Endothelial cell of umbilical vein (primary cell): ENCODE results near the gene UBE2F. TPM values are rescaled to one million over a fixed set of nuclear protein-coding genes. Genes with fewer than 3 reads are reported as not detected.

ENCODE experiments used
- BruUV-seq: library from RNA; stranded (reverse); fragments of 400-500 nt; replicated peaks from 2 replicates; lab custom pipeline; 2021; lab: Mats Ljungman, UMichigan
- CTCF ChIA-PET: fragments of 300-600, 350-600 bp; sonication (Branson Sonifier 250); formaldehyde crosslinking; loops from one replicate; lab custom pipeline; 2021; ENCODE audit warnings: antibody characterized with exemption, inconsistent platforms; lab: Charles Lee
- POLR2A ChIA-PET: fragments of 300-600, 350-600 bp; sonication (Branson Sonifier 250); formaldehyde crosslinking; loops from one replicate; lab custom pipeline; 2021; ENCODE audit warnings: antibody characterized with exemption, inconsistent platforms; lab: Charles Lee
- DNase-seq: peaks from one replicate; pipeline ENCODE4 v3.0.0-alpha.2; 2011; ENCODE audit warnings: low read depth, low spot score
- FAIRE-seq: peaks from 2 replicates; lab custom pipeline; 2011; peaks lifted over from hg19 to GRCh38; lab: Jason Lieb, UNC
- H2AFZ ChIP-seq: 2 replicates; pipeline ENCODE4 v1.6.0; 2012; ENCODE audit warnings: low read depth, low read length, control low read depth, inconsistent platforms
- H3K27ac ChIP-seq: 2 replicates; pipeline ENCODE4 v1.5.1; 2011; ENCODE audit warnings: low read depth, mild to moderate bottlenecking, control low read depth, low read length, moderate library complexity; ENCODE audit not compliant: insufficient read depth
- H3K27me3 ChIP-seq, 2 experiments: 2 replicates each; pipeline versions ENCODE4 v1.6.0 to v1.6.1; 2011; ENCODE audit warnings: low read length in 2 of 2, mixed read lengths in 1 of 2; ENCODE audit not compliant: control insufficient read depth in 2 of 2, insufficient read depth in 2 of 2
- H3K36me3 ChIP-seq, 2 experiments: 2 replicates in 1 of 2; 3 replicates in 1 of 2; pipeline ENCODE4 v1.5.1; 2011; ENCODE audit warnings: low read length in 2 of 2, mild to moderate bottlenecking in 1 of 2, moderate library complexity in 1 of 2; ENCODE audit not compliant: control insufficient read depth in 2 of 2, insufficient read depth in 2 of 2; ENCODE audit errors: extremely low read depth in 1 of 2
- H3K4me1 ChIP-seq: 3 replicates; pipeline ENCODE4 v1.5.1; 2011; ENCODE audit warnings: mild to moderate bottlenecking, low read length; ENCODE audit not compliant: control insufficient read depth, insufficient read depth; ENCODE audit errors: extremely low read depth
- H3K4me2 ChIP-seq: 2 replicates; pipeline ENCODE4 v1.6.1; 2011; ENCODE audit warnings: low read length, control low read depth, mixed read lengths; ENCODE audit not compliant: insufficient read depth
- H3K4me3 ChIP-seq, 3 experiments: fragments of 200-600 bp in 1 of 3; sonication (generic), shearing (Covaris generic) in 1 of 3; replicated peaks in 1 of 3; 2 replicates each; pipeline ENCODE4 v1.5.1; 2011 to 2016; ENCODE audit warnings: control low read depth in 3 of 3, low read length in 3 of 3, mild to moderate bottlenecking in 2 of 3, inconsistent platforms in 1 of 3, low read depth in 1 of 3, moderate library complexity in 1 of 3; ENCODE audit not compliant: insufficient read depth in 1 of 3
- H3K79me2 ChIP-seq: 2 replicates; pipeline ENCODE4 v1.6.0; 2012; ENCODE audit warnings: low read length, inconsistent platforms; ENCODE audit not compliant: control insufficient read depth, insufficient read depth
- H3K9ac ChIP-seq: replicated peaks from 2 replicates; pipeline ENCODE3; 2011; ENCODE audit warnings: low read length, control low read depth; ENCODE audit not compliant: insufficient read depth; ENCODE audit errors: extremely low read depth
- H3K9me1 ChIP-seq: replicated peaks from 3 replicates; pipeline ENCODE4 v1.6.0; 2011; ENCODE audit warnings: mild to moderate bottlenecking, low read length; ENCODE audit not compliant: control insufficient read depth, insufficient read depth; ENCODE audit errors: extremely low read depth
- H3K9me3 ChIP-seq: replicated peaks from 2 replicates; pipeline ENCODE4 v1.5.1; 2012; ENCODE audit warnings: low read length, inconsistent platforms; ENCODE audit not compliant: control insufficient read depth, insufficient read depth
- H4K20me1 ChIP-seq: replicated peaks from 2 replicates; pipeline ENCODE3; 2011; ENCODE audit warnings: mild to moderate bottlenecking, low read length; ENCODE audit not compliant: control insufficient read depth, insufficient read depth; ENCODE audit errors: extremely low read depth
- EZH2 ChIP-seq: IDR thresholded peaks from 2 replicates; pipeline ENCODE4 v1.6.1; 2012; ENCODE audit warnings: borderline replicate concordance, low read depth, mild to moderate bottlenecking, moderate library complexity, low read length, inconsistent platforms; ENCODE audit not compliant: severe bottlenecking
- FOS ChIP-seq: IDR thresholded peaks from 2 replicates; pipeline ENCODE4 v1.6.1; 2011; ENCODE audit warnings: mild to moderate bottlenecking, low read length, moderate library complexity, borderline replicate concordance; ENCODE audit not compliant: insufficient read depth
- GATA2 ChIP-seq: IDR thresholded peaks from 2 replicates; pipeline ENCODE4 v1.7.0; 2011; ENCODE audit warnings: low read depth, mild to moderate bottlenecking, moderate library complexity, mixed read lengths, low read length; ENCODE audit not compliant: insufficient read length, insufficient read depth
- JUN ChIP-seq: IDR thresholded peaks from 2 replicates; pipeline ENCODE4 v1.6.1; 2011; ENCODE audit warnings: borderline replicate concordance, low read depth; ENCODE audit not compliant: insufficient read length, insufficient read depth
- MYC ChIP-seq: IDR thresholded peaks from one replicate; pipeline ENCODE4 v1.6.1; 2011; ENCODE audit warnings: mild to moderate bottlenecking, low read depth, low read length
- POLR2A ChIP-seq: IDR thresholded peaks from 2 replicates; pipeline ENCODE4 v1.6.1; 2012; ENCODE audit warnings: low read depth, mild to moderate bottlenecking, control low read depth, low read length
- POLR2AphosphoS5 ChIP-seq: IDR thresholded peaks from 2 replicates; pipeline ENCODE4 v1.6.1; 2012; ENCODE audit warnings: low read depth, mild to moderate bottlenecking, control low read depth, low read length, moderate library complexity; ENCODE audit not compliant: insufficient read depth
- dilution Hi-C: fragments of 300-500 bp; cut with MboI; formaldehyde crosslinking; loops from one replicate; pipeline ENCODE4 v1.15.0; 2019; ENCODE audit warnings: low sequenced_read_pairs; ENCODE audit not compliant: extremely low pct_ligation_motif_present
- intact Hi-C: fragments of 100-400 bp; cut with micrococcal nuclease; formaldehyde crosslinking; loops from one replicate; pipeline ENCODE4 v1.10.0; 2022
- polyA plus RNA-seq, 4 experiments: library from polyadenylated mRNA; depleted of rRNA in 3 of 4; stranded (reverse) in 3 of 4; unstranded in 1 of 4; fragments of >200 nt; gene quantifications; 2 replicates each; pipeline versions ENCODE4 v1.2.1 to v1.2.3, GENCODE V29; 2011 to 2012; ENCODE audit warnings: missing spikeins in 1 of 4
- total RNA-seq: library from RNA; stranded (reverse); gene quantifications from 2 replicates; pipeline ENCODE4 v1.2.3, GENCODE V29; 2021
- TF ChIP-seq, protein P1 (sequence below): IDR thresholded peaks from 2 replicates; pipeline ENCODE4 v1.6.1; 2011; ENCODE audit not compliant: insufficient read depth, insufficient read length
- TF ChIP-seq, protein P2 (sequence below), 2 donors: IDR thresholded peaks; 1 replicate in 1 of 2; 2 replicates in 1 of 2; pipeline ENCODE4 v1.5.1; 2011; ENCODE audit warnings: low read length in 2 of 2, mild to moderate bottlenecking in 2 of 2, moderate library complexity in 2 of 2, control low read depth in 1 of 2, inconsistent platforms in 1 of 2, low read depth in 1 of 2; ENCODE audit not compliant: insufficient read depth in 1 of 2; ENCODE audit errors: extremely low read depth in 1 of 2

Gene UBE2F
- total and polyA plus RNA-seq, 2 donors (not counting 3 experiments of a cell fraction or from before 2014, with no cell fraction given), result 42.3 to 45.6 TPM

DNA sequence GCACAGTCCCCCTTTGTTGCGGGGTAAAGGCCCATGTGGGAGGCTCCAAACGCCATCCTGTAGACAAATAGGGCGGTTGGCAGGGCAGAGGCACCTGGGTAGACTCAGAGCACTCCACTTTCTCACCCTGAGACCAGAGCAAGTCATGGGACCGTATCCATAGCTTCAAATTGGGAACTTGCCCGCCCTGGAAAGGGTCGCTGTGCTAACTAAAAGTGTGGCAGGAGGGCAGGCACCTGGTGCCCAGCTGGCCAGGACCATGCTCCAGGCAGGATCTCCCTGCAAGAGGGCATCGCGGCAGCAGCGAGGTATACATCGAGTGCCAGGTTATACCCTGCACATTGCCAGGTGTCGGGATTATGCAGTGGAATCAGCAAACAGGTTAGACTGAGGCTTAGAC, 73.2 kb downstream of the UBE2F start:
- Histone ChIP-seq H3K9ac (no peak overlapping the region), H3K9me3 (no peaks in the 10 kb centered on the region), H3K27me3 (no peaks in the 10 kb centered on the region), H2AFZ (no peak overlapping the region), H3K4me3 (no peak overlapping the region), H3K4me2 (no peak overlapping the region), H3K36me3 (peaks cover 0 to 26% of the 10 kb centered on the region in 2 experiments), H4K20me1 (no peaks in the 10 kb centered on the region), H3K79me2 (no peaks in the 10 kb centered on the region), H3K4me1 (no peaks in the 10 kb centered on the region), H3K27ac (no peak overlapping the region), H3K9me1 (no peaks in the 10 kb centered on the region)
- FAIRE-seq, result no peak
- CTCF ChIA-PET, result interaction anchor here (1.2 kb wide), 1 partner anchor 10 kb away, joined by 3 read pairs; no protein-coding TSS in a partner anchor
- intact Hi-C loops, result no loop called here
- BruUV-seq, result no TSS peak
- POLR2A ChIA-PET, result no interaction called here
- dilution Hi-C loops, result no loop called here
- TF ChIP-seq, protein P1, sequence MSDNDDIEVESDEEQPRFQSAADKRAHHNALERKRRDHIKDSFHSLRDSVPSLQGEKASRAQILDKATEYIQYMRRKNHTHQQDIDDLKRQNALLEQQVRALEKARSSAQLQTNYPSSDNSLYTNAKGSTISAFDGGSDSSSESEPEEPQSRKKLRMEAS, result no peak
- TF ChIP-seq, protein P2, sequence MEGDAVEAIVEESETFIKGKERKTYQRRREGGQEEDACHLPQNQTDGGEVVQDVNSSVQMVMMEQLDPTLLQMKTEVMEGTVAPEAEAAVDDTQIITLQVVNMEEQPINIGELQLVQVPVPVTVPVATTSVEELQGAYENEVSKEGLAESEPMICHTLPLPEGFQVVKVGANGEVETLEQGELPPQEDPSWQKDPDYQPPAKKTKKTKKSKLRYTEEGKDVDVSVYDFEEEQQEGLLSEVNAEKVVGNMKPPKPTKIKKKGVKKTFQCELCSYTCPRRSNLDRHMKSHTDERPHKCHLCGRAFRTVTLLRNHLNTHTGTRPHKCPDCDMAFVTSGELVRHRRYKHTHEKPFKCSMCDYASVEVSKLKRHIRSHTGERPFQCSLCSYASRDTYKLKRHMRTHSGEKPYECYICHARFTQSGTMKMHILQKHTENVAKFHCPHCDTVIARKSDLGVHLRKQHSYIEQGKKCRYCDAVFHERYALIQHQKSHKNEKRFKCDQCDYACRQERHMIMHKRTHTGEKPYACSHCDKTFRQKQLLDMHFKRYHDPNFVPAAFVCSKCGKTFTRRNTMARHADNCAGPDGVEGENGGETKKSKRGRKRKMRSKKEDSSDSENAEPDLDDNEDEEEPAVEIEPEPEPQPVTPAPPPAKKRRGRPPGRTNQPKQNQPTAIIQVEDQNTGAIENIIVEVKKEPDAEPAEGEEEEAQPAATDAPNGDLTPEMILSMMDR (IDR thresholded peaks at IDR 0.05; ENCODE audit: extremely low read depth in 1 of 2, insufficient read depth in 1 of 2, low read depth in 1 of 2, low read length in 2 of 2), result no peak
- no peak for TF ChIP-seq GATA2
- no peak for TF ChIP-seq POLR2AphosphoS5
- no peak for TF ChIP-seq FOS
- TF ChIP-seq JUN, result no peak
- TF ChIP-seq EZH2, result no peak
- TF ChIP-seq POLR2A, result no peak
- no peak for TF ChIP-seq MYC
- no peak for DNase-seq
